GM21717 (cell line): ENCODE measurements around the gene GPSM1.

Experiments used
- ATAC-seq: cut with Tn5 transposase; IDR thresholded peaks from one replicate; pipeline ENCODE4 v1.9.1; 2021; ENCODE audit warnings: mild to moderate bottlenecking, moderate library complexity; ENCODE audit not compliant: unreplicated experiment

The GPSM1 gene

DNA sequence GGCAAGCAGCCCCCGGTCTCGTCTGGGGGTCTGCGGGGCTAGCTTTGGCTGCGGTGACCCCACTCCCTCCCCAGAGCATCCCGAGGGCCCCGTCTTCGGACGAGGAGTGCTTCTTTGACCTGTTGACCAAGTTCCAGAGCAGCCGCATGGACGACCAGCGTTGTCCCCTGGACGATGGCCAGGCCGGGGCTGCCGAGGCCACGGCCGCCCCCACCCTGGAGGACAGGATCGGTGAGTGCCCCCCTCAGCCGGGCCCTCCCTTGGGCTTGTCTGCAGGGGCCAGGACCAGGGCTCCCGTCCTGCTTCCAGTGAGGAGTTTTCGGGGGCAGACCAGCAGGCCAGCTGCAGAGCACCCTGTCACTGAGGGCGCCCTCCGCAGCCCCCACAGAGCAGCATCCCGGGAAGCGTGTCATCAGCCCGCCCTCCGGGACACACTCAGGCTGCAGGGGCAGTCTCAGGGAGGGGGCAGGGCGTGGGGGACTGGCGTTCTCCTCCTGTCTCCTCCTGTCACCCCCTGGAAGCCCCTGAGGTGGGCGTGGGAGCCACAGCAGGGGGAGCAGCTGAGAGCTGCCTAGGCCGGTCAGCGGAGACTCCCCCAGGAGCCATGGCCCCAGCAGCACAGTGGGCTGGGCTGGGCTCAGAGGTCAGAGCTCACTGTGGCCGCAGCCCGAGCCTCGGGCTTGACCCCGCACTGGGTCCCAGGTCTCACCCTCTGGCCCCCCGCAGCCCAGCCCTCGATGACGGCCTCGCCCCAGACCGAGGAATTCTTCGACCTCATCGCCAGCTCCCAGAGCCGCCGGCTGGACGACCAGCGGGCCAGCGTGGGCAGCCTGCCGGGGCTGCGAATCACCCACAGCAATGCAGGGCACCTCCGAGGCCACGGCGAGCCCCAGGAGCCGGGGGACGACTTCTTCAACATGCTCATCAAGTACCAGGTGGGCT lies 28.5 kb downstream of the GPSM1 start:
- ATAC-seq = no peak

- ATAC-seq = no peak
Observed at GRCh38 chr9:136357202-136357725, 29.9 kb downstream of the GPSM1 start.

GRCh38 chr9:136358016-136358415 lies 30.7 kb downstream of the GPSM1 start:
- ATAC-seq = no peak

DNA sequence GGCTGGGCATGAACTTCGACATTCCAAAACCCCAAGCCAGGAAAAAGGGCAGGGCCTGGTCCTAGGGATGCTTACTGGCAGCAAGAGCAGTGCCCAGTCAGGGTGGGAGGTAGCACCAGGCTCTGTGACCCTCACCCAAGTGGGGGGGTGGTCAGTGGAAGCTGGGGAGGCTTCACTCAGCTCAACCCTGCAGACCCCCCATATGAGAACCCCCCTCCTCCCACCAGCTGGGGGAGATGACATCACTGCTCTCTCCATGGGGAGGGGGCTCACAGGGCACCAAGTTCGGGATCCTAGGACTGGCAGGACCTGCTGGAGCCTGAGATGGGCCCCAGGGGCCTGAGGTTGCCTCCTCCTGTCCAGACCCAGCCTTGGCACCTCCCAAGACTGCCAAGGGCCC lies 31.5 kb downstream of the GPSM1 start:
- no peak for ATAC-seq

DNA sequence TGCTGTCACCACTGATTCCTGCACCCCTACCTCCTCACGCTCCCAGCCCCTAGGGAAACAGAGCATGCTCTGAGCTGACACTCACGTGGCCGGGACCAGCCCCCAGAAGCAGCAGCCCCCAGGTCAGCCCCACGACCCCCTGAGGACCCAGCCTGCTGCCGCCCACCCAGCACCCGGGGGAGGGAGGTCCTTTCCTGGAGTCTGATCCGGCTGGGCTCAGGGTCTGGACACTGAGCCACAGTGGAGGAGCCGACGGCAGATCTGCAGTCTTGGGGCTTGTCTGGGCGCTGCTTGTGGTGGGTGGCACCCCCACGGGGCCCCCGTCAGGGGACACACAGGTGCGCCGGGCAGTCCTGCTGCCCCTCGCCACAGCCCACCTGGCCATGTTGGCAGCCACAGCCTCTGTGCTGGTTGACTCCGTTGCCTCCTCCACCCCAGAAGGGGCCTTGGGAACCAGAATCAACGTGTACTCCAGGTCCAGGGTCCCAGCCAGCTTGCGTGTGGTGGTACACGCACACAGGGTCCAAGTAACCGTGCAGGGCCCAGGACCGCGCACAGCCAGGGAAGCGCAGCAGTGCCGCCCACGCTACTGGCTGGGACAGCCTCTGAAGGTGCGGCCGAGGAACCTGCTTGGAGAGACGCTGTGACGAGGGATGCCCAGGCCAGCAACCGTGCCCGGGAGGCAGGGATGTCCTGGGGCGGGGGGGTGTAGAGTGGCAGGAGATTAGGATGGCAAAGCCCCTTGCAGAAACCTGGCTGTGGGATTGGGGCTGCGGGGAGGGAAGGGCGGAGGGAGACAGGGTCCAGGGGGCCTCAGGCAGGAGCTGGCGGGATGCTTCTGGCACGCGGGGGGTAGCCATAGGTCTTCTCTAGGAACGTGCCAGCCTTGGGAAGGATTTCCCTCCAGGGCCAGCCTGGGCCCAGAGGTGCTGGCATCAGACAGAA lies 32.7 kb downstream of the GPSM1 start:
- no peak for ATAC-seq

DNA sequence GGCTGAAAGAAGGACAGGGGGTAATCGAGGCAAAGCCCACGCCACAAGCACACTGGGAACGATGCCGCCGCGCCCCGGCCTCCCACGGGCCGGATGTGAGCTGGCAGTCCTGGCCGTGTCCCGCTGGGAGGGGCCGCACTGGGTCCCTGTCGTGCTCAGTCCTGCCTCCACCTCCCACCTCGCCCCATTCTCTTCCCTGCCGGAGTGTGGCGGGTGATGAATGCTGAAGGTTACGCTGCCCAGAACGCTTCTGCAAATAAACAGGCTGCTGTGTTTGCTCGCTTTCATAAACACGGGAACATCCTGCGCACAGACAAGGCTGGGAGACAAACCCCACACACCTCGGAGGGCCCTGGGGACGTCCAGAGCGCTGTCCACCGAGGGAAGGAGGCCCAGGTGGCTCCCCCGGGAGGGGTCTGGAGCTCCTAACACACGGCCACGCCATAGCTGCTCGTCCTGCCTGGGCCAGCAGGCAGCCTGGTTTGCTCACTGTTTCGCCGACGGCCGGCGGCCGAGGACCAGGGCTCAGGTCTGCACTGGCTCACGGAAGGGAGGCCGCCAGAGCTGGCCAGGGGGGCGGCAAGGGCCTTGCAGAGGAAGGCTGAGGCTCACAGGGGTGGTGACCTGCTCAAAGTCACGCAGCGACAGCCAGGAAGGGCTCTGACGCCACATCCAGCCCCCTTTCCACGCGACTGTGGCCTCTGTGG lies 33.9 kb downstream of the GPSM1 start:
- no peak for ATAC-seq

DNA sequence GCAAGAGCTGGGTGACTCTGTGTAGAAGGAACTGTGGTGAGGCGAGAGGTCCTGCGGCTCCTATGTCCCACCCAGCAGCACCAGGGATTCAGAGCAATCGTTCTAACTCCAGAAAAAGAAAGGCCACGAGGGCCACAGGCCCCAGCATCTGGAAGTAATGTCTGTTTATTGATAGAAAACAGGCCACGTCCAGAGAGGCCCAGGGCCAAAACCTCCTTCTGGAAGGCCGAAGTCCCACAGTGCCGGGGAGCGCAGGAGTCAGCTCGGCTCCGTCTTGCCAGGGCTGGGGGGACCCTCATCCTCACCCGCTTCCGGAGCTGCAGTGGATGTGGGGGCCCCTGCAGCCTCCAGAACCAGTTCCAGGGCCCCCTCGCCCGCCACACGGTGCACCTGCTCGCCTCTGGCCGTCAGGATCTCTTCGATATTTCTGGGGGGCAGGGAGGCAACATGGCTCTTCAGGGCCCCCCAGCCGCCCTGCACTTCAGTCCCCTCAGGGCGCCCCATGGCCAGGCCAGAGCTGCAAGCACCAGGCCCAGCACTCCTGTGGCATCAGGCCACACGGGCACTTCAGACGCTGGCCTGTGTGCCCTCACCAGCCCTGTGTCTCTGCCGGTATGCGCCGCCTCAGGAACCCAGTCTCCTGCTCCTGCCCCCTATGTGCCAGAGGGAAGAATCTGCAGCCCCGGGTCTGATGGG lies 34.6 kb downstream of the GPSM1 start:
- ATAC-seq = no peak

DNA sequence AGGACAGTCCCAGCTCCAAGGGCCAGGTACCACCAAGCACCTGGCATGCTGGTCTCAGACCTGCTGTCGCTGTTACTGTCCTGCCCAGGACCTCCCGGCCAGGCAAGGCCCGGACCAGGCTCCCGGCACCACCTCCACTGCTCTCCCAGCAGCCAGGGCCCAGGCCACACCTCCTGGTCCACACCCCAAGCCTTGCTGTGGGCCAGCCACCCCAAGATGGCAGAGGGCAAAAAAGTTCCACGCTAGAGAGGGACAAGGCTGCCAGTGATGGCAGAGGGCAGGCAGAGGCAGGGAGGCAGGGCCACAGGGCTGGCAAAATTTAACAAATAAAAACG lies 35.1 kb downstream of the GPSM1 start:
- no peak for ATAC-seq

- peak; percentile 70 for ATAC-seq
Observed at GRCh38 chr9:136363106-136363948, 36.0 kb downstream of the GPSM1 start, which contains the start of gene DNLZ. TSS of gene DNLZ (minus strand) at chr9:136363744. CDS start at chr9:136363714, 30 bp downstream.

DNA sequence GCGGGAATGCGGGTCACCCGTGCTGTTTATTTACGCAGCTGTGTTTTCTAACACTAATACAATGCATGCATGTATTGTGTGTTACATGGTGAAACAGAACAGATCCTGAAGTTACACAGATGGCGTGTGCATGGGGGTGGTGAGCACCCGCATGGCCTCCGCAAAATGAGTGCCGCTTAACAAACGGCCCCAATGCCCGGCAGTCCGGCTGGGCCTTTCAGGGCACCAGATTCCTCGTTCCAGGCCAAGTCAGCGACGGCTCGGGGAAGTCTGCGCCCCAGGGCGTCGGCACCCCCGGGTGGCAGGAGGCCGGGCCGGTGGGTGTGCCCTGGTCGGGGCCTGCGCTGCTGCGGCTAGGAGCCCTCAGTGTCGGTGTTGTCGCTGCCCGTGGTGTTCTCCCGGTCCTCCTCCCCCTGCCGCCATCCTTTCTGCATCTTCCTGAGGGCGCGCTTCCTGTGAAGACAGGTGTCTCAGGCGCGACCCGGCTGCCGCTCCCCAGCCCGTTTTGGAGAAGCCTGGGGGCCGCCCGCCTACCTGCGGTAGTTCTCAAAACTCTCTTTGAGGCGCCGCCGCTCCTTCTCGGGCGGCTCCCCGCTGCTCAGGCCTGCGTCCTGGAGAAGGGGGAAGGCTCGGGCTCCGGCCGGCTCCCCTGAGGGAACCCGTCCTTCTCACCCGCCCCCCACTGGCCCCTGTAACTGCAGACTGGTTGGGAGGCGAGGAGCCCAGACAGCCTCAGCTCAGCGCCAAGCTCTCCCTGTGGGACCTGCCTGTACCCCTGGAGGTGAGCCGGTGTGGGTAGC lies 36.8 kb downstream of the GPSM1 start:
- ATAC-seq = no peak

DNA sequence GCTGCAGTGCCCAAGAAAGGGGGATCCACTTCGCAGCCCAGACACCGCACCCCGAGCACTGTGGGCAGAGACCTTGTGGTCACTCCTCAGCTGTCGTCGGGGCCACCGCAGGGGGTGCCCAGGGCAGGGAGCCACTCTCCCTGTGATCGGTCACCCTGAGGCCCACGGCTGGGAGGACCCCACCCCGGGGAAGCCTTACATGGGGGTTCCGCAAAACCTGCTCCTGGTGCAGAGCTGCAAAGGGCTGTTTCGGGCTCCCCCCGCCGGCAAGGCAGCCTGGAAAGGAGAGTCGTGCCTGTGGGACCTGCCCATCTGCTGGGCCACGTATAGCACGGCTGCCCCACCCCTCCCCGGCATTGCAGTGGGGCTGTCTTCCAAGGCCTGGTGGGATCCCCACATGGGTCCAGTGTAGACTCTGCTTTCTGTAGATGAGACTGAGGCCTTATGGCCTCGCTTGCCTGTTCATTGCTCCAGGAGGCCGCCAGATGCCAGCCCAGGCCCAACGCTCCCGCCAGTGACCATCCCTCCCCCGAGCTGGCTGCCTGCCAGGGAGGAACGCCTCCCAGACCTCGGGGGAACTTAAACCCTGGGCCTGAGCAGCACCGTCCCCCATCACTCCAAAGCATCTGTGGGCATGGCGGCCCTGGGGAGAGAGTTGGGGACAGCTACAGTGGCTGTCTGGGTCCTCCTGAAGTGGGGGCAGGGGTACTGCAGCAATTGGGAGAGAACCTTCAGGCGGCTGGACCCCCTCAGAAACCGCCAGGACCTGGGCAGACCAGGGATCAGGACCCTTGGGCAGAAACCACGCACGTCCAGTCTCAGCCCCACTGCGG lies 37.8 kb downstream of the GPSM1 start:
- ATAC-seq = no peak

GRCh38 chr9:136365775-136366222 lies 38.5 kb downstream of the GPSM1 start:
- ATAC-seq = no peak

DNA sequence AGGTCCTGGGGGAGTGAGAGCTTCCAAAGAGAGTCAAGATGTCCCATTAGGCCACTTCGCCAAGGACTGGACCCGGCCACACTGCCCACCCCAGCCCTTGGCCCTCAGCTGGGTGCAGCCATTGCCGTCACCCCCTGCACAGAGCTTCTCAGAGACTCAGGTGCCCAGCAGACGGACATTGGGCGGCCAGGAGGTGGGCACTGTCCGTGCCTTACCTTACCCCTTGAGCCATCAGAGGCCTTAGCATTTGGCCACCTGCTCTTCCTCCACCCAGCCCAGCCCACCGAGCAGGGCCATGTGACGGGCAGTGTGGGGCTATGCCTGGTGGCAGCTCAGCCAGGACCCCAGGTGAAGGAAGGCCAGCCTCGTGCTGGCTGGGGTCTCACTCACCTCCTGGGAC lies 39.5 kb downstream of the GPSM1 start:
- no peak for ATAC-seq

DNA sequence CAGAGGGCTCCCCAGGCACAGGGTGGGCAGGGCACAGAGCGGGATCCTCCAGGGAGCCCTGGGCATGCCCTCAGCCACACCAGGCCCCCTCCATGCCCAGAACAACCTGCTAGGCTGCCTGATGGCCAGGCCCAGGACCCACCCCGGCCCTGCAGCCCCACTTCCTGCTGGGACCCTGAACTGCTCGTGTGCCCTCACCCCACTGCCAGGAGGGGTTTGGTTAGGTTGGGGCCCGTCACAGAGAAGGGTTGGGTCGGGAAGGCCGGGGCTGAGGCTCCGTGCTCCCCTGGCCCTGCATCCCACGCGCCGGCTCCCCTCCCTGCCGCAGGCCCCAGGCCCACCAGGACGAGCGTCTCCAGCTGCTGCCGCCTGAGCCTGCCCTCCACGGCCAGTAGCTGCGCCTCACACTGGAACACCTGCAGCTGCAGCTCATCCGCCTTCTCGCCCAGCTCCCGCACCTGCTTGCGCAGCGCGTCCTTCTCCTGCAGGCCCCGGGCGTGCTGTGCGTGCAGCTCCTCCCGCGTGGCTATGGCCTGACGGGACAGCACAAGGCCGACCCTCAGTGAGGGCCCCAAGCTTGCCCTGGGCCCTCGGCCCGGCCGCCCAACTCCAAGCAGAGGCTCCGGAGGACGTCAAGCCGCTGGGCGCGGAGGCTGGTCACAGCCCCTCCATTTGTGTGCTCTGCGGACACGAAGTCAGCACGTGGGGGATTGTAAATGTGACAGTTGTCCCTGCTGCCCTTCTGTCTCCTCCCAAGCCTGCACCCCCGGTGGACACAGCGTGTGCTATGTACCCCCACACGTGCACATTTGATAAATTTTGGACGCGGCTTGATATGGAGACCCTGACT lies 40.2 kb downstream of the GPSM1 start:
- no peak for ATAC-seq

DNA sequence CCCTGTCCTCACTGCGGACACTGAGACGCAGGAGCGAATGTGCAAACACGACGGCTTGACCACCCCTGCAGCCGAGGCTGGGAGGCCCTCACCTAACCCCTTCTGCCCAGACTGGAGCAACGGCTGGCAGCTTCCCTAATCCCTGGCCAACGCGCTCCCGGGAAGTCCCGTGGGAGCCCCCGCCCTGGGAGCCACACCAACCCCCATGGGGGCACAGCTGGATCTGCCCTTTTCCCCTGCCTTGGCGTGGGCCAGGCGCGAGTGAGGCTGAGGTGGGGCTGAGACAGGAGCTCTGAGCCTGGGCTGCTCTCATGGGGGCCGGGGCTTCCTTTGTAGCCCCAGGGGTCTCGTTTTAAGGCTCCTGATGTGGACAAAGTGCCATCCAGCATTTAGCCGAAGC lies 40.9 kb downstream of the GPSM1 start:
- no peak for ATAC-seq

GRCh38 chr9:136370037-136370436 lies 42.7 kb downstream of the GPSM1 start:
- no peak for ATAC-seq
